ENCODE data around the gene DYNC1I1.

Gene DYNC1I1

DNA sequence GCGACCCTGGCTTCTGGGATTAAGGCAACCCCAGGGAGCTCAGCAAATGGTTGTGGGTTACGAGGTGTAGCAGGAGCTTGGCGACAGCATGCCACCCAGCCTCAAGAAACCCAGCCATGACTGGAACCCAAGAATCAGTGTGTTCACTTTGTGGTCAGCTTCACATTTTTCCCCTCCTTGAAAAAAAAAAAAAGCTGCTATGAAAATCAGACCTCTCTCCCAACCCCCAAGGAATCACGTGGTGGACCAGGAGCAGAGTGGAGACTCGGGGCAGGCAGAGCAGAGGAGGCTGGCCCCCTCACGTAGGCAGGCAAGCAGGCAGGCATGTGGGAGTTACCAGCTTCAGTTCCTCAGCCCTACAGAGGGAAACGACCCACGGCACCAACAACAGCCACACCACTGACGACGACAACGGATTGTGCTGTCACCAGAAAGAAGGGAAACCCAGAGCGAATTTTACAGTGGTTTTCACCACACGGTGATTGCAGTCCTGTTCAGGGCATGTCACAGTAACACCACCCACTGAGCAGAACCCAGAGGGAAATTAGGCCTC lies 346.2 kb downstream of the DYNC1I1 start:
- no peak overlapping the region for H3K4me3 ChIP-seq (replicated peaks; ENCODE audit: low read depth, low read length)
- no peaks in the 10 kb centered on the region; the same call in 1 of the 2 replicates for H3K36me3 ChIP-seq (ENCODE audit: control insufficient read depth, insufficient read depth, low read length)
- DNase-seq (ENCODE audit: extremely low read depth, insufficient read length): no peak
- H3K27me3 ChIP-seq (replicated peaks; ENCODE audit: control insufficient read depth, insufficient read depth, low read length): no peaks in the 10 kb centered on the region
- no peak for TF ChIP-seq CTCF (IDR thresholded peaks at IDR 0.05; ENCODE audit: insufficient read depth, low read length, poor library complexity, severe bottlenecking)

- Histone ChIP-seq H3K4me3 (replicated peaks; ENCODE audit: low read depth, low read length) (no peak overlapping the region), H3K36me3 (ENCODE audit: control insufficient read depth, insufficient read depth, low read length) (no peaks in the 10 kb centered on the region; the same call in 1 of the 2 replicates), H3K27me3 (replicated peaks; ENCODE audit: control insufficient read depth, insufficient read depth, low read length) (no peaks in the 10 kb centered on the region)
- DNase-seq (ENCODE audit: extremely low read depth, insufficient read length): no peak
- no peak for TF ChIP-seq CTCF (IDR thresholded peaks at IDR 0.05; ENCODE audit: insufficient read depth, low read length, poor library complexity, severe bottlenecking)
These were observed 348.3 kb downstream of the DYNC1I1 start for GRCh38 chr7:96120445-96121225.

GRCh38 chr7:96121752-96122151 lies 349.4 kb downstream of the DYNC1I1 start:
- DNase-seq (ENCODE audit: extremely low read depth, insufficient read length): no peak
- no peaks in the 10 kb centered on the region for H3K27me3 ChIP-seq (replicated peaks; ENCODE audit: control insufficient read depth, insufficient read depth, low read length)
- no peak overlapping the region for H3K4me3 ChIP-seq (replicated peaks; ENCODE audit: low read depth, low read length)
- no peak for TF ChIP-seq CTCF (IDR thresholded peaks at IDR 0.05; ENCODE audit: insufficient read depth, low read length, poor library complexity, severe bottlenecking)
- H3K36me3 ChIP-seq (ENCODE audit: control insufficient read depth, insufficient read depth, low read length): no peaks in the 10 kb centered on the region; the same call in 1 of the 2 replicates

GRCh38 chr7:96122746-96123145 lies 350.4 kb downstream of the DYNC1I1 start:
- no peak for TF ChIP-seq CTCF (IDR thresholded peaks at IDR 0.05; ENCODE audit: insufficient read depth, low read length, poor library complexity, severe bottlenecking)
- H3K4me3 ChIP-seq (replicated peaks; ENCODE audit: low read depth, low read length): no peak overlapping the region
- DNase-seq (ENCODE audit: extremely low read depth, insufficient read length): no peak
- no peaks in the 10 kb centered on the region for H3K27me3 ChIP-seq (replicated peaks; ENCODE audit: control insufficient read depth, insufficient read depth, low read length)
- no peaks in the 10 kb centered on the region; the same call in 1 of the 2 replicates for H3K36me3 ChIP-seq (ENCODE audit: control insufficient read depth, insufficient read depth, low read length)

GRCh38 chr7:96126382-96126781 lies 354.0 kb downstream of the DYNC1I1 start:
- Histone ChIP-seq H3K4me3 (replicated peaks; ENCODE audit: low read depth, low read length) (no peak overlapping the region), H3K36me3 (ENCODE audit: control insufficient read depth, insufficient read depth, low read length) (no peaks in the 10 kb centered on the region), H3K27me3 (replicated peaks; ENCODE audit: control insufficient read depth, insufficient read depth, low read length) (no peaks in the 10 kb centered on the region)
- no peak for DNase-seq (ENCODE audit: extremely low read depth, insufficient read length)
- no peak for TF ChIP-seq CTCF (IDR thresholded peaks at IDR 0.05; ENCODE audit: insufficient read depth, low read length, poor library complexity, severe bottlenecking)

Measured in GM06990 (cell line).